Endothelial cell of umbilical vein (primary cell): ENCODE measurements around the gene SLCO3A1. TPM values are rescaled to one million over a fixed set of nuclear protein-coding genes. Genes with fewer than 3 reads are reported as not detected.

Experiments used
- BruUV-seq: library from RNA; stranded (reverse); fragments of 400-500 nt; replicated peaks from 2 replicates; lab custom pipeline; 2021; lab: Mats Ljungman, UMichigan
- CTCF ChIA-PET: fragments of 300-600, 350-600 bp; sonication (Branson Sonifier 250); formaldehyde crosslinking; loops from one replicate; lab custom pipeline; 2021; ENCODE audit warnings: antibody characterized with exemption, inconsistent platforms; lab: Charles Lee
- POLR2A ChIA-PET: fragments of 300-600, 350-600 bp; sonication (Branson Sonifier 250); formaldehyde crosslinking; loops from one replicate; lab custom pipeline; 2021; ENCODE audit warnings: antibody characterized with exemption, inconsistent platforms; lab: Charles Lee
- DNase-seq: peaks from one replicate; pipeline ENCODE4 v3.0.0-alpha.2; 2011; ENCODE audit warnings: low read depth, low spot score
- FAIRE-seq: peaks from 2 replicates; lab custom pipeline; 2011; peaks lifted over from hg19 to GRCh38; lab: Jason Lieb, UNC
- H2AFZ ChIP-seq: 2 replicates; pipeline ENCODE4 v1.6.0; 2012; ENCODE audit warnings: low read depth, low read length, control low read depth, inconsistent platforms
- H3K27ac ChIP-seq: 2 replicates; pipeline ENCODE4 v1.5.1; 2011; ENCODE audit warnings: low read depth, mild to moderate bottlenecking, control low read depth, low read length, moderate library complexity; ENCODE audit not compliant: insufficient read depth
- H3K27me3 ChIP-seq, 2 experiments: 2 replicates each; pipeline versions ENCODE4 v1.6.0 to v1.6.1; 2011; ENCODE audit warnings: low read length in 2 of 2, mixed read lengths in 1 of 2; ENCODE audit not compliant: control insufficient read depth in 2 of 2, insufficient read depth in 2 of 2
- H3K36me3 ChIP-seq, 2 experiments: 2 replicates in 1 of 2; 3 replicates in 1 of 2; pipeline ENCODE4 v1.5.1; 2011; ENCODE audit warnings: low read length in 2 of 2, mild to moderate bottlenecking in 1 of 2, moderate library complexity in 1 of 2; ENCODE audit not compliant: control insufficient read depth in 2 of 2, insufficient read depth in 2 of 2; ENCODE audit errors: extremely low read depth in 1 of 2
- H3K4me1 ChIP-seq: 3 replicates; pipeline ENCODE4 v1.5.1; 2011; ENCODE audit warnings: mild to moderate bottlenecking, low read length; ENCODE audit not compliant: control insufficient read depth, insufficient read depth; ENCODE audit errors: extremely low read depth
- H3K4me2 ChIP-seq: 2 replicates; pipeline ENCODE4 v1.6.1; 2011; ENCODE audit warnings: low read length, control low read depth, mixed read lengths; ENCODE audit not compliant: insufficient read depth
- H3K4me3 ChIP-seq, 3 experiments: fragments of 200-600 bp in 1 of 3; sonication (generic), shearing (Covaris generic) in 1 of 3; replicated peaks in 1 of 3; 2 replicates each; pipeline ENCODE4 v1.5.1; 2011 to 2016; ENCODE audit warnings: control low read depth in 3 of 3, low read length in 3 of 3, mild to moderate bottlenecking in 2 of 3, inconsistent platforms in 1 of 3, low read depth in 1 of 3, moderate library complexity in 1 of 3; ENCODE audit not compliant: insufficient read depth in 1 of 3
- H3K79me2 ChIP-seq: 2 replicates; pipeline ENCODE4 v1.6.0; 2012; ENCODE audit warnings: low read length, inconsistent platforms; ENCODE audit not compliant: control insufficient read depth, insufficient read depth
- H3K9ac ChIP-seq: replicated peaks from 2 replicates; pipeline ENCODE3; 2011; ENCODE audit warnings: low read length, control low read depth; ENCODE audit not compliant: insufficient read depth; ENCODE audit errors: extremely low read depth
- H3K9me1 ChIP-seq: replicated peaks from 3 replicates; pipeline ENCODE4 v1.6.0; 2011; ENCODE audit warnings: mild to moderate bottlenecking, low read length; ENCODE audit not compliant: control insufficient read depth, insufficient read depth; ENCODE audit errors: extremely low read depth
- H3K9me3 ChIP-seq: replicated peaks from 2 replicates; pipeline ENCODE4 v1.5.1; 2012; ENCODE audit warnings: low read length, inconsistent platforms; ENCODE audit not compliant: control insufficient read depth, insufficient read depth
- H4K20me1 ChIP-seq: replicated peaks from 2 replicates; pipeline ENCODE3; 2011; ENCODE audit warnings: mild to moderate bottlenecking, low read length; ENCODE audit not compliant: control insufficient read depth, insufficient read depth; ENCODE audit errors: extremely low read depth
- EZH2 ChIP-seq: IDR thresholded peaks from 2 replicates; pipeline ENCODE4 v1.6.1; 2012; ENCODE audit warnings: borderline replicate concordance, low read depth, mild to moderate bottlenecking, moderate library complexity, low read length, inconsistent platforms; ENCODE audit not compliant: severe bottlenecking
- FOS ChIP-seq: IDR thresholded peaks from 2 replicates; pipeline ENCODE4 v1.6.1; 2011; ENCODE audit warnings: mild to moderate bottlenecking, low read length, moderate library complexity, borderline replicate concordance; ENCODE audit not compliant: insufficient read depth
- GATA2 ChIP-seq: IDR thresholded peaks from 2 replicates; pipeline ENCODE4 v1.7.0; 2011; ENCODE audit warnings: low read depth, mild to moderate bottlenecking, moderate library complexity, mixed read lengths, low read length; ENCODE audit not compliant: insufficient read length, insufficient read depth
- JUN ChIP-seq: IDR thresholded peaks from 2 replicates; pipeline ENCODE4 v1.6.1; 2011; ENCODE audit warnings: borderline replicate concordance, low read depth; ENCODE audit not compliant: insufficient read length, insufficient read depth
- MYC ChIP-seq: IDR thresholded peaks from one replicate; pipeline ENCODE4 v1.6.1; 2011; ENCODE audit warnings: mild to moderate bottlenecking, low read depth, low read length
- POLR2AphosphoS5 ChIP-seq: IDR thresholded peaks from 2 replicates; pipeline ENCODE4 v1.6.1; 2012; ENCODE audit warnings: low read depth, mild to moderate bottlenecking, control low read depth, low read length, moderate library complexity; ENCODE audit not compliant: insufficient read depth
- dilution Hi-C: fragments of 300-500 bp; cut with MboI; formaldehyde crosslinking; loops from one replicate; pipeline ENCODE4 v1.15.0; 2019; ENCODE audit warnings: low sequenced_read_pairs; ENCODE audit not compliant: extremely low pct_ligation_motif_present
- intact Hi-C: fragments of 100-400 bp; cut with micrococcal nuclease; formaldehyde crosslinking; loops from one replicate; pipeline ENCODE4 v1.10.0; 2022
- polyA plus RNA-seq, 4 experiments: library from polyadenylated mRNA; depleted of rRNA in 3 of 4; stranded (reverse) in 3 of 4; unstranded in 1 of 4; fragments of >200 nt; gene quantifications; 2 replicates each; pipeline versions ENCODE4 v1.2.1 to v1.2.3, GENCODE V29; 2011 to 2012; ENCODE audit warnings: missing spikeins in 1 of 4
- total RNA-seq: library from RNA; stranded (reverse); gene quantifications from 2 replicates; pipeline ENCODE4 v1.2.3, GENCODE V29; 2021
- TF ChIP-seq, protein P1 (sequence below), 2 donors: IDR thresholded peaks; 1 replicate in 1 of 2; 2 replicates in 1 of 2; pipeline ENCODE4 v1.5.1; 2011; ENCODE audit warnings: low read length in 2 of 2, mild to moderate bottlenecking in 2 of 2, moderate library complexity in 2 of 2, control low read depth in 1 of 2, inconsistent platforms in 1 of 2, low read depth in 1 of 2; ENCODE audit not compliant: insufficient read depth in 1 of 2; ENCODE audit errors: extremely low read depth in 1 of 2

The SLCO3A1 gene
- total and polyA plus RNA-seq, 2 donors (not counting 3 experiments of a cell fraction or from before 2014, with no cell fraction given), result 0.88 to 0.92 TPM

- H3K27ac ChIP-seq, result no peak overlapping the region
- no peaks in the 10 kb centered on the region for H4K20me1 ChIP-seq
- H3K9ac ChIP-seq, result no peak overlapping the region
- FAIRE-seq, result no peak
- H3K36me3 ChIP-seq, result no peaks in the 10 kb centered on the region
- H2AFZ ChIP-seq, result no peak overlapping the region
- TF ChIP-seq, protein P1, sequence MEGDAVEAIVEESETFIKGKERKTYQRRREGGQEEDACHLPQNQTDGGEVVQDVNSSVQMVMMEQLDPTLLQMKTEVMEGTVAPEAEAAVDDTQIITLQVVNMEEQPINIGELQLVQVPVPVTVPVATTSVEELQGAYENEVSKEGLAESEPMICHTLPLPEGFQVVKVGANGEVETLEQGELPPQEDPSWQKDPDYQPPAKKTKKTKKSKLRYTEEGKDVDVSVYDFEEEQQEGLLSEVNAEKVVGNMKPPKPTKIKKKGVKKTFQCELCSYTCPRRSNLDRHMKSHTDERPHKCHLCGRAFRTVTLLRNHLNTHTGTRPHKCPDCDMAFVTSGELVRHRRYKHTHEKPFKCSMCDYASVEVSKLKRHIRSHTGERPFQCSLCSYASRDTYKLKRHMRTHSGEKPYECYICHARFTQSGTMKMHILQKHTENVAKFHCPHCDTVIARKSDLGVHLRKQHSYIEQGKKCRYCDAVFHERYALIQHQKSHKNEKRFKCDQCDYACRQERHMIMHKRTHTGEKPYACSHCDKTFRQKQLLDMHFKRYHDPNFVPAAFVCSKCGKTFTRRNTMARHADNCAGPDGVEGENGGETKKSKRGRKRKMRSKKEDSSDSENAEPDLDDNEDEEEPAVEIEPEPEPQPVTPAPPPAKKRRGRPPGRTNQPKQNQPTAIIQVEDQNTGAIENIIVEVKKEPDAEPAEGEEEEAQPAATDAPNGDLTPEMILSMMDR (IDR thresholded peaks at IDR 0.05; ENCODE audit: extremely low read depth in 1 of 2, insufficient read depth in 1 of 2, low read depth in 1 of 2, low read length in 2 of 2), result no peak
- no peak for TF ChIP-seq FOS
- TF ChIP-seq JUN, result no peak
- TF ChIP-seq POLR2AphosphoS5, result no peak
- no peak overlapping the region for H3K4me2 ChIP-seq
- no TSS peak for BruUV-seq
- CTCF ChIA-PET, result no interaction called here
- H3K4me3 ChIP-seq, result no peak overlapping the region
- dilution Hi-C loops (no loop called here), intact Hi-C loops (no loop called here)
- H3K79me2 ChIP-seq, result no peaks in the 10 kb centered on the region
- POLR2A ChIA-PET, result no interaction called here
- no peak for DNase-seq
- no peaks in the 10 kb centered on the region for H3K9me1 ChIP-seq
- no peaks in the 10 kb centered on the region for H3K4me1 ChIP-seq
- no peaks in the 10 kb centered on the region for H3K9me3 ChIP-seq
- H3K27me3 ChIP-seq, result no peaks in the 10 kb centered on the region
Measured at GRCh38 chr15:91867581-91868026, 14.1 kb downstream of the SLCO3A1 start.

- CTCF ChIA-PET, result no interaction called here
- Histone ChIP-seq H3K79me2 (no peaks in the 10 kb centered on the region), H3K9ac (no peak overlapping the region), H3K4me2 (no peak overlapping the region), H3K27me3 (no peaks in the 10 kb centered on the region), H4K20me1 (no peaks in the 10 kb centered on the region), H3K9me1 (no peaks in the 10 kb centered on the region), H3K27ac (no peak overlapping the region), H2AFZ (no peak overlapping the region), H3K4me3 (no peak overlapping the region), H3K9me3 (no peaks in the 10 kb centered on the region), H3K4me1 (no peaks in the 10 kb centered on the region), H3K36me3 (no peaks in the 10 kb centered on the region)
- BruUV-seq, result no TSS peak
- POLR2A ChIA-PET, result no interaction called here
- dilution Hi-C loops (no loop called here), intact Hi-C loops (no loop called here)
- no peak for TF ChIP-seq MYC
- TF ChIP-seq JUN, result no peak
- TF ChIP-seq GATA2, result no peak
- TF ChIP-seq EZH2, result no peak
- DNase-seq, result no peak
- FAIRE-seq, result no peak
Measured at GRCh38 chr15:91870876-91871537, 17.5 kb downstream of the SLCO3A1 start.
